Measurements from ENCODE around the gene HDGFL2.

The HDGFL2 gene

DNA sequence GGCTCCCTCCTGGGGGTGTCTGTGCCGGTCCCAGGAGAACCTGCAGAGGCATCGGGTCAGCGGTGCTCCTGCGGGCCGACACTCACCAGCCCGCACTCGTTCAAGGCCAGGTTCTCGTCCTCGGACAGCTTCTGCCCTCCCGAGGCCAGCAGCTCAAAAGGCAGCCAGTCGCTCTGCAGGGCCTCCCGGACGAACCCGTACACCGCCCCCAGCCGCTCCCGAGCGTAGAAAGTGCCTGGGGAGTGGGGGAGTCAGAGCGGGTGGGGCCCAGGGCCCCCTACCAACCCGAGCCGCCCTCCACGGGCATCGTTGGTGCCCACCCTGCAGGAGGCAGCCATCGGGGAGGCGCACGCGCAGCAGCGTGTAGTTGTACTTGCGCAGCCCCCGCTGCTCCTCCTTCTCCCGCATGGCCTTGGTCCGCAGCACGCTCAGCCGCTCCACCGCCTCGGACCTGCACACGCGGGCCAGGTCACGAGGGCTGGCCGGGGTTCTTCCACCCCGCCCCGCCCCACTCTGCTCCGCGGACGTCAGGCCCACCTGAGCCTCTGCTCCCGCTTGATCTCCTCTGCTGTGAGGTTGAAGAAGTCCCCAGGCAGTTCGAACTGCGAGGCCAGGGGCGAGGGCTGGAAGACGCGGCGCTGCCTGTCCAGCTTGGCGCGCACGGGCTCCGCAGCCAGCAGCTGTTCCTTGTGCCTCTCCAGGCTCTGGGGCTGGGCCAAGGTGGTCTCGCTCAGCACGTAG lies 26.0 kb upstream of the HDGFL2 start:
- DNase-seq, result no peak

DNA sequence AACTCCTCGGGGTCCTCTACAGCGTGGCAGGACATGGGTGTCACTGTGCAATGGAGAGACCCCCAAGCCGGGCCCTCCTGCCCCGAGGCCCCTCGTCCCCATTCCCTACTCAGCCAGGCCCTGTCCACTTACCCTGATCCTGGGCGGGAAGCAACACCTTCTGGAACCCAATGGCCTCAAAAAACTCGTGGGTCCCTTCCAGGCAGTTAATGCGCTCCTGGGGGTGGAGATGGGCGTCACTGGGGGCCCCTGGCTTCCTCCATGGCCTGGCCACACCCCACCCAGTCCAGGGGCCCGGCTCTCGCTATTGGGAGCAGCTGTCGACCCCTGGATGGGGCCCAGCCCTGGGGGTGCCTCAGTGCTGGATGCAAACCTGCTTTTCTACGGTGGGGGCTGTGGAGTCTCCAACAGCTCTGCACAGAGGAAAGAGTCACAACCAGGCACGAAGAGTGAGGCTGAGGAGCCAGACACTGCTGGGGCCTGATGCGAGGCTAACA lies 25.3 kb upstream of the HDGFL2 start:
- DNase-seq, result no peak

DNA sequence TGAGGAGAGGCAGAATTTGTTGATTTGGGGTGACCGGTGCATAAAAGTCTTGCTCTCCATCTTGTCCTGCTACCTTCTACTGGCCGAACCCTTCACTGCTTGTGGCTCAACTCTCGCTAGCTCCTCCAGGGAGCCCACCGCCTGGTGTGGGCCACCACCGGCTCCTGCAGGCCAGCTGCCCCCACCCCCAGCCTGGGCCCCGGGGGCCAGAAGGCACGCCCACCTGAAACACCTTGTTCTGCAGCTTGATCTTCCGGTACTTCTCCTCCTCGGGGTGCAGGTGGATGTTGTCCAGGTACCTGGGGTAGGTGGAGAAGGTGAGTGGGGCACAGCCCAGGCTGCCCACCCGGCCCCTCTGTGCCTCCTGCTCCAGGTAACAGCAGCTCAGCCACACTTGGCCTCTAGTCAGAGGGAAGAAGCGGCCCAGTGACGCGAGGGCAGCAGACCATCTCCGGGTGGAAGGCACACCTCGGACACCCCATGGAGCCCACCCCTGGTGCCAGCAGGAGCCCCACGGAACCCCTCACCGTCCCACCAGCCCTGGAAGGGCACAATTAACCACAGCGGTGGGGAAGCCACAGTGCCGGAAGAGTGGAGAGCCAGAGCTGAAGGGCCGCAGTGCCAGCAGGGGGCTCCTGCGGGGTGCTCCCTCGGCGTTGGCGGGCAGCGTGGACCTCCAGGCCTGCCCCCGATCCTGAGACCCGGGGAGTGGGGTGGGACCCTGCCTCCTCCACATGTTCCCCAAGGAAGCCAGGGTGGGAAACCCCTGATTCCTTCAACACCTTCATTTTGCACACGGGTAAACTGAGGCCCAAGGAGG lies 24.6 kb upstream of the HDGFL2 start:
- no peak for DNase-seq

DNA sequence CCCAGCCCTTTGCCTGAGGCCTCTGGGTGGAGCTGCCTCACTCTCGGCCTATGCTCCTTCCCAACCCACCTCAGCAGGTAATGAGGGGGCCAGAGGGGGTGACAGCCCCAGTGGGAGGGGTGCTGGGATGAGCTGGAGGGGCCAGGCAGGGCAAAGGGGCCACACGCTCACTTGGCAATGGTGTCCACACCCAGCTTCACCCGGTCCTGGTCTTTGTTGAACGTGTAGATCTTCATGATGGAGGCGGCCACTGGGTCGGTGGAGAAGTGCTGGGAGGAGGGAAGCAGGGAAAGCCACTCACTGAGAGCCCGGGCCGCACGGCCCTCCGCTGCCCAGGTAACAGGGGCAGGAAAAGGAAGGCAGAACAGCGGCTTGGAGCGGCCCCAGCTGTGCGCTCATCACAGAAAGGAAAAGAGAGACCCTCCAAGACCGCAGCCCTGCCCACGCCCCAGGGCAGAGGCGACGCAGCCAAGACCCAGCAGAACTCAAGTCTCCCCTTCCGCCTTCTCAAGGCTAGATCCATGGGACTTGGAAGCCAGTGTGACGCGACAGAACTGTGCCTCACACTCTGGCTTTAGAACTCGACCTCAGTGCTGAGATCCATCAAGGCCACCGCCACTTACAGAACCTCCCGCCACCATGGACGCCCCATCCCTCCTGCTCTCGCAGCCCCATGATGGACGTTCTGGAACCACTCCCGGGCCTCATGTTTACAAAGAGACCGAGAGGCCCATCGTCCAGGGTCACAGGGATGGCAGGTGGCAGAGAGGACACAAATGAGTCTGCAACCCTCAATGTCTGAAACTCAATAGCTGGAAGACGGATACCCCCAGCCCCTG lies 23.7 kb upstream of the HDGFL2 start:
- DNase-seq, result no peak

DNA sequence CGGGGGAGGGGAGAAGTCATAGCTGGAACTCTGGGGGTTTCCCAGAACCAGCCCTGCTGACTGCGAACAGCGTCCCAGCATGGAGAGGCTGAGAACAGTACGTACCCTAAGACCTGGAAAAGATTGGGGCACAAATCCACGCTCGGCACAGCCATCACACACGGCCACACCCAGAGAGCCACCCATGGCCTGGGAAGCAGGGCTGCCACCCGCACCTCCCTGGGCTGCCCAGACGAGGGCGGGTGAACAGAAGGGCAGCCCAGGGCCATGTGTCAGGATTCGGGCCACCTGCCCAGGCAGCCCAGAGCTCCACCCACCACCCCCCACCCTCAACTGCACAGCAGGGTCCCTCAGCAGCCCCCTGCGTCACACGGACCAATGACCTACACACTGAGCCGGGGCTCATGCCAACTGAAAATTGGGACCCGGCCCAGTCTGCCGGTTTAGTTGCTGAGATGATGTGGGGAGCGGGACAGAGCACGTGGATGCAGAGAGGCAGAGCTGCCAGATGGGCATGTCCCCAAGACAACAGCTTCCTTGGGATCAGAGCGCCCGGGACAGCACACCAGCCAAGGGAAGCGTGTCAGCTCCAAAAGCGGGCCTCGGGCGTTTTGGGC lies 23.0 kb upstream of the HDGFL2 start:
- no peak for DNase-seq

DNA sequence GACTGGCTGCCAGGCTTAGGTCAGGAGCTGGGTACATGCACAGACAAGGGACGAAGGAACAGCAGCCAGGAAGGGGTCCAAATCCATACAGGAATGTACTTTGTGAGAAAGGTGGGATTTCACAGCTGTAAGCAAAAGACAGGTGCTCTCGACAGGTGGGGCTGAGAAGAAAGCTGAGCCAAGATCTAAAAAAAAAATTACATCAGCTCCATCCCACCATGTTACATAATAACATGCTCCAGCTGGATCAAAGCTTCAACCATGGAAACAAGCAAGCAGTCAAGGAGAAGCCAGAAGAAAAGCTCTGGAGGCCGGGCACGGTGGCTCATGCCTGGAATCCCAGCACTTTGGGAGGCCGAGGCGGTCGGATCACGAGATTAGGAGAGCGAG lies 22.5 kb upstream of the HDGFL2 start:
- DNase-seq, result no peak

DNA sequence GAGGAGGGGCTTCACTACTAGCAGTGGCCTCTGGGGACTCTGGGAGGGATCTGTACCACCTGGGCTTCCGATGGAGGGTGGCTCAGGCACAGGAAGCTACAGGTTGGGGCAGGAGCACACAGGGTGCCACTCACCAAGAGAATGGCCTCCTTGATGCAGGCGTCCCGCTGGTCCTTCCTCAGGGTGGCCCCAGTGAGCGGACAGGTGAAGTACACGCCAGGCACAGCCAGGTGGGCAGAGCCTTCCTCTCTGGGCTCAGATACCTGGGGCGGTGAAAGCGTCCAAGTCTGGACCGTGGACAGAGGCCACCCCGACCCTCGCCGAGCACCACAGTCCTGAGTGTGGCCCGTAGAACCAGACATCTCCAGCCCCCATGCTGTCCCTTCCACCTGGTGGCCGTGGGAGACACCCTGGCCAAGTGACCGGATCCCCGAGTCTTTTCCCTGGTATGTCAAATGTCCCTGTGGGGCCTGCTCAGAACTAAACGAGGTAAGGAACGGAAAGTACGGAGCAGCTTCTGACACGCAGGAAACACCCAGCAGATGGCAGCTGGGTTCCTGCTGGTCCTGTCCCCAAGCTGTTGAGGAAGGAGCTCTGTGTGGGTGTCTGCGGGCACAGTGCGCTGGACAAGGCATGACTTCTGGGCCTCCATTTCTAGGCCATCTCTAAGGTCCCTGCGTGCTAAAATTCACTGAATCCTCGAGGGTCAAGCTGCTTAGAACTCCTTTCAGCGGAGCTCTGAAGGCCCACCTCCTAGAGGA lies 19.7 kb upstream of the HDGFL2 start:
- no peak for DNase-seq

DNA sequence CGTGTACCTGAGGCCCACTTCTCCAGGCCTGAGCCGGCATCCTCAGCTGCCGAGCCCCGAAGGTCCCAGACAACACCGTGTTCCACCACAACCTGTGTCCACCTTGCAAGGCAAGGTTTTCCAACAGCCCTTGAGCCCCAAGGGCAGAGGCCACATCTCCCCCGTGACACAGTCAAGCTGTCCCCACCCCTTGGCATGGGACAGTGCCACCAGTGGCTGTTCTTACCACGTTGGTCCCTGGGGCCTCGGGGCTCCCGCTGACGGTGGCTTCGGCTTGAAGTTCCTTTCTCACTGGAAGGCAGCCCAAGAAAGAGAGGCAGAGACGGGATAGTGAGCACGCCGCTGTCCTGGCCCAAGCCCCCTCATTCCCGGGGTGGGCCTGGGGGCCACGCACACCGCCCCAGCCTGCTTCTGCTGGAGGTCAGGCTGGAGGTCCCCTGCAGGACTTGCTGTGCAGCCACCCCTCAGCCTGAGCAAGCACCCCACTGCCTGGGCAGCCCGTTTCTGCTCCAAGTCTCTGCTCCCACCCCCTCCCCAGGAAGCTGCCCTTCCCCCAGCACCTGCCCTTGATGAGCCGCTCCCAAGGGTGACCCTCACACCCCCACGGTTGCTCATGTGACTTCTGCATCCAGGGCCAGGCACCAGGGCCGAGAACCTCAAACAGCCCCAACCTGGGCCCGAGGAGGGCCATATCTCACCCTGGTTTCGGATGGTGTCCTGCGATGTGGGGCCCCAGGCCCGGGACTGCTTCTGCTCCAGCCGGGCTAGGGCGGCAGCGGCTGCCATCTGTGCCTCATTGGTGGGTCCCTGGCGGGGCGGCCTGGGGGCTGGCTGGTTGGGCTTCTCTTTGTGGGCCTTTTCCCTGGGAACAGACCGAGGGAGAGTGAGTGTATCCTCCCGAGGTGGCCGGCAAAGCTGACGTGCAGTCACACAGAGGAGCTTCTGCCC lies 18.6 kb upstream of the HDGFL2 start:
- no peak for DNase-seq

DNA sequence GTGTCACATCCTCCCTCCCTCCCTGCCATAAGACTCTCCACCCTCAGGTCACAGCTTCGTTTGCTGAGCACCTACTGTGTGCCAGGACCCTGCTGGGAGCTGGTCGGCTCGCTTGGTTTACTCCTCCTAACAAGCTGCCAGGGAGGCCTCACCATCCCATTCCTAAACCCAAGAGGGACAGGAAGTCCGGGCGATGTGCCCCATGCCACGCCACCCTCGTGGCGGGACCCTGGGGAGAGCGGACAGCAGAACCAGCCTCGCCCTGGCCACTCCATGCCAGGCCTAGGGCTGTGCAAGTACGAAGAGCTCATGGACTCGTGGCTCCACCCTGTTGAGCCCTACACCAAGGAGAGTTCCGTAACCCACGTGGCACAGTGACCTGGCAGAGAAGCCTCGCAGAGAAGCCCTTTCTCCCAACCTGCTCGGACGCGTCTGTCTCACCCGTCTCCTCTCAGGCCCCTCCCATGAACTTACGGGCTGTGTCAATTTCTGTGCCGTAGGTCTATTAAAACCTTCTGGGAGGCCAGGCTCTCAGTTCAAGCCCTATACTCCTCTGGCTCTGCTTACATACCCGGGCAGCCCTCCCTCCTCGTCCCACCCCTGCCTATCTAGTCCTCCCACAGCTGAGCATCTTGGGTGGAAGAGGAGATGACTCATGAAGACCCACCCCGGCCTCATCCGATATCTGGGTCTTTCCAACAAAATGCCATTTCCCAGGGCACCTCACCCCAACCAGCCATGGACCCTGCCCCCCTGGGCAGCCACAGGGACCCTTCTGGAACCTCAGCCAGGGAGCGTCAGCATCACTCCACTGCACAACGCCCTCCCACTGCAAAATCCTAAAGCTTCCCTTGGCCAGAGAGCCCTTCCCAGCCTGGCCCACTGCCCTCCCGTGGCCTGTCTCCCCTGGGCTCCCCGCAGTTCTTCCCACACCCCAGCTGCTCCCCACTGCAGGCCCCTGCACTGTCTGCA lies 17.1 kb upstream of the HDGFL2 start:
- no peak for DNase-seq

DNA sequence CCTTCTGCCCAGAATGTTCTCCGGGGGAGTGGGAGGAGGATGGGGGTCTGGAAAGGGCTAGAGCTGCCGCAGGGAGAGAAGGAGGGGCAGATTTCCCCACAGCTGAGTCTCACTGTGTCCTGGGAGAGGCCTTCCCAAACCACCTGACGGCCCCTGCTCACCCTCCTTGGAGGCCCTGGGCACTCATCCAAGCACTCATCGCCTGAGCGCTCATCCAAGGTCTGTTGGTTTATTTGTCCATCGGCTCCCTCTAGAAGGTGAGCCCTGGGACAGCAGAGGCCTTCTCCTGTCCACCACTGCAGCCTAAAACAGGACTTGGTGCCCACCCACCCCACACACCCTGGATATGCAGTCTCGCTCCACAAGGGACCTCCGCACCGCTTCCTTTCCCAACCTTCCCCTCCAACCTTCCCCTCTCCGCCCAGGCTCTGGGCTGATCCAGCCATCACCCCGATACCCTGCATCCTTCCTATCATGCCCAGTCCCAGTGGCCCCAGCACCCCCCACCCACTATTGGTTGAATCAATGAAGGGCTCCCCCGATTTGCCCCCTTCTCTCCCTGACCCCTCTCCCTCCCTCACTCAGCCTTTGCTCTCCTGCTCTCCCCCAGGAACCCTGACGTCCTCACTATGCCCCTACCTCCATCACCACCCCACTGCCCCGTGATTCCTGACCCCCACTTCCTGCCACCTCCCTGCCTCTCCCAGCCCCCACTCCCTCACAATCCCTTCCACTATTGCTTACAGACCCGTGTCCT lies 16.2 kb upstream of the HDGFL2 start:
- DNase-seq, result peak; percentile 2

DNA sequence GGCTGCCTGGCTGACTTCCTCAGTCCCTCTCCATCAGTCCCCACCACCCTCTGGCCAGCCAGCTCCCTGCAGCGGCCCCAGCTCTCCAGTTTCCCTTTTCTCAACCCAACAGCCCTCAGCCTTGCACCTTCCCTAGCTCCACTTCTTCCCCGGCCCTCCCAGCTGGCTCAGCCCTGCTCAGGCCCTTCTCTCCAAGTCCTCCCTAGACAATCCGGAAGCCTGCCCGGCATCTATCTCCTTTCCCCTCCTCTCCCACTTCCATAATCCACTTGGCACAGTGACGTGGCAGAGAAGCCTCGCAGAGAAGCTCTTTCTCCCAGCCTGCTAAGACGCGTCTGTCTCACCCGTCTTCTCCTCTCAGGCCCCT lies 15.6 kb upstream of the HDGFL2 start:
- DNase-seq, result no peak

DNA sequence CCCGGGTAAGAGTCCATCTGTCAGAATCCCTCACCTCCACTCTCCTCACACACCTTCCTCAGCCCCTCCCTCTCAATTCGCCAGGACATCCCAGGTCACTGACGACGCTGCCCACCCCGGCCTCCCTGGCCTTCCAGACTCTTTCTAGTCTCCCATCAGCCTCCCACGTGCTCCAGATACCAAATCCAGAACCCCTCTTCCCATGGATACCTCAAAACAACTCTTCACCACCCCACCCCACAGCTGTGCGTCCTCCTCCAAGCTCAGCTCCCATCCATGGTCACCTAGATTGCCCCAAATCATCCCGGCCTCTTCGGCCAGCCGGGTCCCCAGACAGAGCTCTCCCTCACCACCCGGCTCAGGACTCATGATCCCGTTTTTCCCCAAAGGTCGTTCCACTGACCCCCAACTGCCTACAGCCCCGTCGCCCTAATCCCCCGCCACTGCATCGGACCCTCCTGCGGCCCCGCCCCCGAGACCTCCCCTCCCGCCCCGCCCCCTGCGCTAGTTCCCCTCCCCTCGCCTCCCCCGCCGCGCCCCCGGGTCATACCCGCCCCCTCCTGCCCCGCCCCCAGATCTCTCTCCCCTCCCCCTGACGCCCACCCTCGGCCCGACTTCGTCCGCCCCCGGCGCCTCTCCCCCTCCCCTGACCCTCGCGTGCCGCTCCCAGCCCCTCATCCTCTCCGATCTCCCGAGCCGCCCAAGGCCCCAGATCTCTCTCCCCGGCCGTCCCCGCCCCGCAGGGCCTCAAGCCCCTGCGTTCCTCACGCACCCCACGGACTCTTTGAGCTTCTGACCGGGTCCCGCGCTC lies 15.0 kb upstream of the HDGFL2 start:
- no peak for DNase-seq

DNA sequence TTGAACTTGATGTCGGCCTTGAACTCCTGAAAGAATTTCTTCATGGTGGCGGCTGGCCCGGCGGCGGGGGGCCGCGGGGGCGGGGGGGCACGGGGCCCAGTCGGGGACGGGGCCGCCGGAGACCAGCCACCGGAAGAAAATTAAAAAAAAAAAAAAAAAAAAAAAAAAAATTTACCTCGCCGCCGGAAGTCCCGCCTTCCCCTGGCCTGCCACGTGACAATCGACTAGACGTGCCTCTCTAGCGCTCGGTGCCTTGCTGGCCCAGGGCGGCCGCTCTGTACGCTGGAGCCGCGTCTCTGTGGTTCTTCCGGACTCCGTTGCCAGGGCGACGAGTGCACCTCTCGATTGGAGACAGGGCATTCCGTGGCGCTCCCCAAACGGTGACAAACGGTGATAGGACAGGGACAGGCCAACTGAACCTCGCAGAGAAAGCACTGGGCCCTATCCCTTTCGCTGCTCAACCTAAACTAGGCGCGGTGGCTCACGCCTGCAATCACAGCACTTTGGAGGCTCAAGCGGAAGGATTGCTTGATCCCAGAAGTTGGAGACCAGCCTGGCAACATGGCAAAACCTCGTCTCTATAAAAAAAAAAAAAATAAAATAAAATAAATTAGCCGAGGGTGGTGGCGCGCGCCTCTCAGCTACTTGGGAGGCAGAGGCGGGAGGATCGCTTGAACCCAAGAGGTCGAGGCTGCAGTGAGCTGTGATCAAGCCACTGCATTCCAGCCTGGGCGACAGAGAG lies 14.3 kb upstream of the HDGFL2 start, which contains the start of gene UBXN6:
UBXN6 (minus strand) TSS at position 141 of the 742 bp plus-strand sequence; CDS start at position 44, 97 bp downstream.
- DNase-seq, result peak; percentile 91

DNA sequence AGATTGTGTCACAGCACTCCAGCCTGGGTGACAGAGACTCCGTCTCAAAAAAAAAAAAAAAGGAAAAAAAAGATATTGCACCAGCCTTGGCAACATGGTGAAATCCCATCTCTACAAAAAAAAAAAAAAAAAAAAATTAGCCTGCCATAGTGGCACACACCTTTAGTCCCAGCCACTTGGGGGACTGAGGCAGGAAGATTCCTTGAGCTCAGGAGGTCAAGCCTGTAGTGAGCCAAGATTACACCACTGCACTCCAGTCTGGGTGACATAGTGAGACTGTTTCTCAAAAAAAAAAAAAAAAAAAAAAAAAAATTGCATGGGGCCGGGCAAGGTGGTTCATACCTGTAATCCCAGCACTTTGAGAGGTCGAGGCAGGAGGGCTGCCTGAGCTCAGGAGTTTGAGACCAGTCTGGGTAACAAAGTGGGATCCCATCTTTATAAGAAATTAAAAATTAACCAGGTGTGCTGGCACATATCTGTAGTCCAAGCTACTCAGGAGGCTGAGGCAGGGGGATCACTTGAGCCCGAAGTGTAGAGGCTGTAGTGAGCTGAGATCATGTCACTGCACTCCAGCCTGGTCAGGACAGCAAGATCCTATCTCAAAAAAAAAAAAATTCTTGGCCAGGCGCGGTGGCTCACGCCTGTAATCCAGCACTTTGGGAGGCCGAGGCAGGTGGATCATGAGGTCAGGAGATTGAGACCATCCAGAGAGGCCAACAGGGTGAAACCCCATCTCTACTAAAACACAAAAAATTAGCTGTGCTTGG lies 7.1 kb upstream of the HDGFL2 start:
- DNase-seq, result no peak

DNA sequence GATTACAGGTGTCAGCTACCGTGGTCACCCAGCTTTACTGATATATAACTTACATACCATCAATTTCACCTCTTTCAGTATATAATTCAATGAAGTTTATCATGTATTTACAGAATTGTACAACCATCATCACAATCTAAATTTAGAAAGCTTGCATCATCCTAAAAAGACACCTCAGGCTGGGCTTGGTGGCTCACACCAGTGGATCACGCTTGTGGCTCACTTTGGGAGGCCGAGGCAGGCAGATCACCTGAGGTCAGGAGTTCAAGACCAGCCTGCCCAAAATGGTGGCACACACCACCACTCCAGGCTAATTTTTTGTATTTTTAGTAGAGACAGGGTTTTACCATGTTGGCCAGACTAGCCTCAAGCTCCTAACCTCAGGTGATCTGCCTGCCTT lies 4.3 kb upstream of the HDGFL2 start:
- no peak for DNase-seq
